ENCODE data around the gene GFPT2. TPM values are rescaled to one million over a fixed set of nuclear protein-coding genes. Genes with fewer than 3 reads are reported as not detected.

GFPT2 gene
- under 1 TPM; 0.15 to 0.37 TPM for total RNA-seq

DNA sequence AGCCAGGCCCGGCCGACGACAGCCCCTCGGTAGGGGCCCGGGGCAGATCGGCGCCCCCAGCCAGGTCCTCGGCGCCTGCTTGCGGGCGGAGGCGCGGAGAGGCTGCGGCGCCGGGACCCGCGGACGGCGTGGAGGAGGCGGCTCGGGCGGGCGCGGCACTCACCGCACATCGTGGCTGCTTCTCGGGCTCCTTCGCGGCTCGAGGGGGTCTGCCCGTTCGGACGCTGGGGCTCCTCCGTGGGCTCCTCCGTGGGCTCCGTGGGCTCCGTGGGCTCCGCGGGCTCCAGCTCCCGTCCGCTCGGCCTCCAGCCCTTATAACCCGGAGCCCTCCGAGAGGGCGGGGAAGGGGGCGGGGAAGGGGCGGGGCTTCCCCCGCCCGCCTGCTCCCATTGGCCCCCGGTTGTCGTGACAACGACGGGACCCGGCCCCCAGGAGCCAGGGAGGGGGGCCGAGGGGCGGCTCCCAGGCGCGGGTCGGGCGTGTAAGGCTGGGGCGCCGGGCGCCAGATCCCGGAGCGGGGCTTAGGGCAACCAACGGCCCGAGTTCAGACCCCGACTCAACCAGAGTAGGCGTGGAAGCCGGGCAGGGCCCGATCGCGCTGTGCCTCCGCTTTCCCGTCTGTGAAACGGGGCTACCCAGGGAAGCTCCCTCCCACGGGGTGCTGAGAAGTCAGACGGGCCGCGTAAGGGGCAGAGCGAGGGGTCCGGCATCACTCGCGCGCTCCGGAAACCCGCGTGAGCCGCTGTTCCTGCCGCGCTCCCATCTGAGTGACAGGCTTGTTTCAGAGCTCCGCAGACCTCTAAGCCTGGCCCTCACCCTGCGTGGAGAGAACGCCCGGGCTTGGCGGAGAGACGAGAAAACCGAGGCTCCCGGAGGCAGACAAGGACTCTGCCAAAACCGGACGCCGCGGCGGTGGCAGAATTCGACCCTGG lies at the start of gene GFPT2:
Gene GFPT2 (minus strand): TSS at position 289 of the 932 bp plus-strand sequence. CDS start 119 bp downstream, at position 170.
- Mint-ChIP-seq H3K4me1 (peaks cover 5% of the 10 kb centered on the region), H3K27me3 (peaks cover 68% of the 10 kb centered on the region), H3K9me3 (ENCODE audit: low read depth) (no peaks in the 10 kb centered on the region), H3K27ac (no peak within 1 kb of the TSS), H3K36me3 (no peaks in the 10 kb centered on the region), H3K4me3 (peak within 1 kb of the TSS; percentile 42)
- CTCF ChIA-PET: interaction anchor here (0.8 to 0.9 kb wide), 3 partner anchors 10 to 60 kb away, joined by 3 to 6 read pairs (median 4); no protein-coding TSS in a partner anchor
- ATAC-seq (peak; percentile 88), DNase-seq (peak; percentile 75)

DNA sequence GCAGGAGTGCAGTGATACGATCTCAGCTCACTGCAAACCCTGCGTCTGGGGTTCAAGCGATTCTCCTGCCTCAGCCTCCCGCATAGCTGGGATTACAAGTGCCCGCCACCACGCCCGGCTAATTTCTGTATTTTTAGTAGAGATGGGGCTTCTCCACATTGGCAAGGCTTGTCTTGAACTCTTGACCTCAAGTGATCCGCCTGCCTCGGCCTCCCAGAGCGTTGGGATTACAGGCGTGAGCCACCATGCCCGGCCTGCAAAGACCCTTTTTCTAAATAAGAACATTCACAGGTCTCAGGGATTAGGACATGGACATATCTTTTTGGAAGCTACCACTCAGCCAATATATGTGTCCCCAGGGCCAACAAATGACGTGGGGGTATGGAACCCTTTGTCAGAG lies 49.6 kb upstream of the GFPT2 start:
- Mint-ChIP-seq H3K36me3 (no peaks in the 10 kb centered on the region), H3K27me3 (peaks cover 27% of the 10 kb centered on the region), H3K4me1 (no peaks in the 10 kb centered on the region), H3K27ac (no peak overlapping the region), H3K4me3 (no peak overlapping the region), H3K9me3 (ENCODE audit: low read depth) (no peaks in the 10 kb centered on the region)
- ATAC-seq (no peak), DNase-seq (no peak)
- CTCF ChIA-PET: no interaction called here

DNA sequence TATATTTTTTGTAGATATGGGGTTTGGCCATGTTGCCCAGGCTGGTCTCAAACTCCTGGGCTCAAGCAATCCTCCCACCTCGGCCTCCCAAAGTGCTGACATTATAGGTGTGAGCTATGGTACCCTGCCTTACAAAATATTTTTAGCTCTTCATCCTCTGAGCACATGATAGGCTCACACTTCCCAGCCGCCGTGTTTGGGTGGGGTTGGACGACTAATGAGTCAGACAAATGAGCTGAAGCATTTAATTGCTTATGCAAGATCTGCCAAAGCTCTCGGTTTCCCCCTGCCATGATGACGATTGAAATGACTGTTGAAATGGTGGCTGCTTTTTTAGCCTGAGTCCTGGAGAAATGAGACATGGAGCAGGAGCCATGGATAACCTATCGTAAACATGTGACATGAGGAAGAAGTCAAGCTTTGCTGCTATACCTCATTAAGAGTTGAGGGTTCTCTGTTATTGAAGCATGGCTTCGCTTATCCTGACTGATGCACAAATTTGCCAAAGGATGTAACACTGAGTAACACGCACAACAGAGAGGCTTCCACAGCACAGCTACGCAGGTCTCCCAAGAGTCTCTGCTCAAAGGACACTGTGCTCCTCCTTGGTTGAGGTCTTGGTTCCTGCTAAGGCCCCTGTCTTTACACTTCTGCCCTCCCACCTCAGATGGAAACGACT lies 48.2 kb upstream of the GFPT2 start:
- ATAC-seq: no peak
- H3K4me3 Mint-ChIP-seq: no peak overlapping the region

DNA sequence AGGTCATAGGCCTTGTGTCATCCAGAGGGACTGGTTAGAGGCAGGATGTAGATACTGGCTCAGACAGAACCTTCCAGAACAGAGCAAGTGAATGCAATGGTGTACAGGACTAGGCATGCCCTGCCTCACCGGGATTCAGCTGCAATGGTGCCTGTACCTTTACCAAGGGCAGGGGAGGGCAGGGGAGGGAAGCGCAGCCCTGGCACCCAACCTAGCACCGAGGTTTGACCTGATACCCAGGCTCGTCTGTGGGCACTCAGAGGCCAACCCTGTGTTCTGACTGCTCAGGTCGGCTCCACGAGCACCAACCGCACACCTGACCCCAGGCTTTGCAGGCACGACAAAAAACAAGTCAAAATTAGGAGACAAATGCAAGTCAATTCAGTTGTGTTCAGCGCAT lies 47.3 kb upstream of the GFPT2 start:
- no peak overlapping the region for H3K4me3 Mint-ChIP-seq
- ATAC-seq (no peak), DNase-seq (no peak)
- no peak overlapping the region for H3K27ac Mint-ChIP-seq
- peaks cover 11% of the 10 kb centered on the region for H3K27me3 Mint-ChIP-seq
- H3K36me3 Mint-ChIP-seq: no peaks in the 10 kb centered on the region
- no peaks in the 10 kb centered on the region for H3K4me1 Mint-ChIP-seq
- no peaks in the 10 kb centered on the region for H3K9me3 Mint-ChIP-seq (ENCODE audit: low read depth)
- CTCF ChIA-PET: no interaction called here

More for the DNA sequence above, 48.2 kb upstream of the GFPT2 start:
- H3K27me3 Mint-ChIP-seq: peaks cover 14% of the 10 kb centered on the region
- CTCF ChIA-PET: no interaction called here
- no peaks in the 10 kb centered on the region for H3K4me1 Mint-ChIP-seq
- no peaks in the 10 kb centered on the region for H3K36me3 Mint-ChIP-seq
- DNase-seq: no peak
- H3K27ac Mint-ChIP-seq: no peak overlapping the region
- no peaks in the 10 kb centered on the region for H3K9me3 Mint-ChIP-seq (ENCODE audit: low read depth)

DNA sequence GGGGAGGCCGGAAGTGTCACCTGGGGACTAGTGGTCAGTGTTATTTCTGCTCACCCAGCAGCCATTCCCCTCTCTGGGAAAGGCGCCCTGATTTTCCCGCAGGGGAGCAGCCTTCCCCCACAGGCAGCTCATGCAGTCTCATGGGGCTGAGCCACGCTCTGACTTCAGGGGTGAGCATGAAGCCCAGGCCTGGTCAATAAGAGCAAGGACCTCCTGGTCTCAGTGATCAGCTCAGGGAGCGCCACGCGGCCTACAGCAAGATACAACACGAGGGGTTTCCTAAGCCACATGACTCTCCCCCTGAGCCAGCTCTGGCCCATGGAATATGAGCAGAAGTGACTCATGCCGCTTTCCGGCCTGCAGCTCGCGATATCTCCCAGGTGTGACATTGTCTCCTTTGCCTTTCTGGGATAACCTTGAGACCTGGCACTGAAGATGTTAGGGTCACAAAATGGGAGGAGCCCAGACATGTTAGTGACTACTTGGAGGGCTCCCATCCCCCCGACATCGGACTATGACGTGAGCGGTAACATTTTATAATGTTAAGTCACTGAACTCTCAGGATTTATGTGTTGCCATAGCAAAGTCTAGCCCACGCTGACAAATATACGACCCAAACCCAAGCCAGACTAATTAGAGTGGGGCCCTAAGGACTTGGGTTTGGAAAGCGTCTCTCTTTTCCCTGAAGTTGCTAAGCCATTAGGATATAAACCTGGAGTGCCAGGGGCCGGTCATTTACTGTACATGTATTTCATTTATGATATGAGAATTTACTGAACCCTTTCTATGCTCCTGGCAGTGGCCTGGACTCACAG lies 46.5 kb upstream of the GFPT2 start:
- Mint-ChIP-seq H3K36me3 (no peaks in the 10 kb centered on the region), H3K27ac (no peak overlapping the region), H3K4me3 (no peak overlapping the region), H3K9me3 (ENCODE audit: low read depth) (no peaks in the 10 kb centered on the region), H3K27me3 (peaks cover 3% of the 10 kb centered on the region), H3K4me1 (no peaks in the 10 kb centered on the region)
- CTCF ChIA-PET: no interaction called here
- ATAC-seq (no peak), DNase-seq (no peak)

DNA sequence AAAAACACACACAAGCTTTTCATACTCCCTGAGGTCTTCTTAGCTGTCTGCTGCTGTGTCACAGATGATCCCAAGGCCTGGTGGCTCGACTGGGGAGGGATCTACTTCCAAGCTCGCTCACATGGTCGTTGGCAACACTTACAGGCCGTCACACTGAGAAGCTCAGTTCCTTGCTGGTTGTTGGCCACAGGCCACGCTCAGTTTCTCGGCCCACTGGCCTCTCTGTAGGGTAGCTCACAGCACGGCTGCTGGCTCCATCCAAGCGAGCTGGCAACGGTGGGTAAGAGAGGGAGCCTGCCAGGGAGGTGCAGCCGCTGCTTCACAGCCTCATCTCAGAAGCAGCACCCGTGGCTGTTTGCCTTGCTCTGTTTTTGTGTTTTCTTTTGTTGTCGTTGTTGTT lies 43.8 kb upstream of the GFPT2 start:
- H3K27me3 Mint-ChIP-seq: no peaks in the 10 kb centered on the region
- CTCF ChIA-PET: no interaction called here
- H3K4me1 Mint-ChIP-seq: no peaks in the 10 kb centered on the region
- ATAC-seq: no peak
- no peaks in the 10 kb centered on the region for H3K36me3 Mint-ChIP-seq
- H3K27ac Mint-ChIP-seq: no peak overlapping the region
- DNase-seq: no peak
- H3K4me3 Mint-ChIP-seq: no peak overlapping the region
- H3K9me3 Mint-ChIP-seq (ENCODE audit: low read depth): no peaks in the 10 kb centered on the region

DNA sequence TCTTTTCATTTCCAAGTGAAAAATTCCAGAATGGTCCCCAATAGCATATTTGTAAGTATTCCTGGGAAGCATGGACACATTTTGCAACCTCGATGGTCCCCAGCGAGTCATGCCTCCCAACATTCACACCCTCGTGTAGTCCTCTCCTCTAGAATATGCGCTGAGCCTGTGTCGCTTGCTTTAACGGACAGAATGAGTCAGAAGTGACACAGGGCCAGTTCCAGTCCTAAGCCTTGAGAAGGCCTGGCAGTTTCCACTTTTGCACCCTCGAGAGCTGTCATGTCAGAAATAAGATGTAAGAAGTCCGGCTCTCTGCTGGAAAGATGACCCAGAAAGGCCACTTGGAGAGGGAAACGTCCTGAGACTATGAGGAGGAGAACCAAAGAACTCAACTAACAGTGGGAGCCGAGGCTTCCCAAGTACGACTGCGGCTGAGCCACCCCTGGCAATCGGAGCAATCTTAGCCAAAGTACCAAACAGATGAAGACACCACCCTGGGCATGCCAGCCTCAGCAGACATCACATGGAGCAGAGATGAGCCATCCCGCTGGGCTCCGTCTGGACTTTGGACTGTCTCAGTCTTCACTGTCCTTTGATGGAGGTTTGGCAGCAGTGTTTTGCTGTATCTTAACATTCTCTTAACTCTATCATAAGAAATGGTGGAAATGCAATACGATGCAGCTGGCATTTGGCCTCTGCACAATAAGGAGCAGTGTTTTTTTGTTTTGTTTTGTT lies 42.6 kb upstream of the GFPT2 start:
- no peak overlapping the region for H3K27ac Mint-ChIP-seq
- no peaks in the 10 kb centered on the region for H3K9me3 Mint-ChIP-seq (ENCODE audit: low read depth)
- H3K27me3 Mint-ChIP-seq: no peaks in the 10 kb centered on the region
- DNase-seq: no peak
- no peaks in the 10 kb centered on the region for H3K36me3 Mint-ChIP-seq
- no peak for ATAC-seq
- H3K4me1 Mint-ChIP-seq: no peaks in the 10 kb centered on the region
- H3K4me3 Mint-ChIP-seq: no peak overlapping the region
- CTCF ChIA-PET: interaction anchor here (1.1 kb wide), 1 partner anchor 67 kb away, joined by 3 read pairs; no protein-coding TSS in a partner anchor

DNA sequence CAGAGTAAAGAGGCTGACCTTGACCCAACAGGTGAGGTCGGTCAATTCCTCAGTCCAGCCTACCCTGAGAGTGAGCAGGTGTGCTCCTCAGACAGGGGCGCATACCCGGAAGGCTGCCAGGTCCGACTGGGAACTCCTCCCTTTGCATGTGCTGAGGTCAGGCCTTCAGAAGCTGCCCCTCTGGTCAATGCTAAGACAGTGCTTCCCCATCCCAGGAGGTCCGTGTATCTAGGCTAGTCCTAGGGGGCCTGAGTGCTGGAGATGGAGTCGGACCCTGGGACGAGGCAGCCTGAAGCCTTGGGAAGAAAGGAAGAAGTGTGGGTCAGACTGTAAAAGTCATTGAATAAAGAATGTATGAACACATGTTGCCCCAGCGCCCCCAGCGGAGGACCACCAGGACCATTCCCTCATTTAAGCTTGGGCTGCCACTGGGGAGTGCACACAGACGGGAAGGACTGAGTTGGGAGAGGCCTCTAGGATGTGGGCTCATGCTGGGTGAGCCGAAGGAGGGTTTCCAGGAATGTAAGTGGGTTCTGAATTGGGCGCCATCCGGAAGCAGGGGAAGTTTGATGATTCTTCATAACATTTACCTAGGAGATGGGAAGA lies 41.0 kb upstream of the GFPT2 start:
- ATAC-seq: no peak

DNA sequence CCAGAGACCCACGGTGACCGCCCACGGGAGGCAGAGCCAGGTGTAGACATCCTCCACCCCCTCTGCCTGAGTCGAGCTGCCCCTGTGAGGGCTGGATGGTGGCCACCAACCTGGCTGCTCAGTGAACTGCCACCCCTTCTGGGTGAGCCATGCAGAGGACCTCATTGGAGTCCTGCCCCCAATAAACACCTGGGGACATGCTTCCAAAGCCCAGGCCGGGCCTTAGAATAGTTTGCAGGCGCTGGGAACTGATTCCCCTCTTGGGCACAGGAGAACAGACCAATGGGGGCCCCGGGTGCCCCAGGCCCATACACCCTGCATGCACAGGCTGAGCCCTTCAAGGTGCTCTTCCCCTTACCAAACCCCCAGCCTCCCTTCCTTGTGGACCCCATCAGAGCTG lies 38.1 kb upstream of the GFPT2 start:
- ATAC-seq (no peak), DNase-seq (no peak)
- Mint-ChIP-seq H3K4me3 (no peak overlapping the region), H3K36me3 (no peaks in the 10 kb centered on the region), H3K9me3 (ENCODE audit: low read depth) (no peaks in the 10 kb centered on the region), H3K4me1 (no peaks in the 10 kb centered on the region), H3K27ac (no peak overlapping the region), H3K27me3 (peaks cover under 1% of the 10 kb centered on the region)
- CTCF ChIA-PET: no interaction called here

More for the DNA sequence above, 41.0 kb upstream of the GFPT2 start:
- Mint-ChIP-seq H3K27ac (no peak overlapping the region), H3K36me3 (no peaks in the 10 kb centered on the region), H3K27me3 (no peaks in the 10 kb centered on the region), H3K9me3 (ENCODE audit: low read depth) (no peaks in the 10 kb centered on the region), H3K4me3 (no peak overlapping the region), H3K4me1 (no peaks in the 10 kb centered on the region)
- DNase-seq: no peak
- CTCF ChIA-PET: no interaction called here

DNA sequence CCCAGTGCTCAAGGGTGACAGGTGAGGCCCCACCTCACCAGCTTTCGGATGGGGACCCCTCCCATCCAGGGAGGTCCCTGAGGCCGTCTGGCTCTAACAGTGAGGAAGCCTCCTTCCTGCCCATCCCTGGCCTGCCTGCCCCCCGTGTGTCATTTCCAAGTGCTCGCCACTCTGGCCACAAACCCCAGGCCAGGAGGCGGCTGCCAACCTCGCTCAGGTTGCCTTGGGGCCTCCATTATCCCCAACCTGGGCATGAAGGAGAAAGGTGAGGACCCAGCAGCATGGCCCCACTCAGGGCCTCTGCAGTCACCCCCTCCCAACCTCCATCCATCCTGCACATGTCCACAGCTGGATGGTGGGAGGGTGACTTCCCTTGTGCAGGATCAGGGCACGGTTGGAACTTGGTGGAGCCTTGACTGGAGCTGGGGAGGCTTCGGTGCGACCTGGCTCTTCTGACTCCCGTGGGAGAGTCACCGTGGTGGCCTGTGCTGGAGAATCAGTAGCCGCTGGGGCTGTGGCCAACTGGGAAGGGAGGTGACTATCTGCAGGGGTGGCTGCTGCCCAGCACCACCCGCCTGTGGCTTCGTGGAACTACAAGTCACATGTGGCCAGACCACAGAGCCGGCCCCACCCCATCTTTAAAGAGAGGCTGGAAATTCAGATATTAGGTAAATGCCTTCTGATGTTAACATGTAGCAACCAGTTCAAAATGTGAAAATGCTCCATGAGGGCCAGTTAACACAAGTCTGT lies 37.5 kb upstream of the GFPT2 start:
- no peak overlapping the region for H3K27ac Mint-ChIP-seq
- H3K4me3 Mint-ChIP-seq: no peak overlapping the region
- no peak for ATAC-seq

DNA sequence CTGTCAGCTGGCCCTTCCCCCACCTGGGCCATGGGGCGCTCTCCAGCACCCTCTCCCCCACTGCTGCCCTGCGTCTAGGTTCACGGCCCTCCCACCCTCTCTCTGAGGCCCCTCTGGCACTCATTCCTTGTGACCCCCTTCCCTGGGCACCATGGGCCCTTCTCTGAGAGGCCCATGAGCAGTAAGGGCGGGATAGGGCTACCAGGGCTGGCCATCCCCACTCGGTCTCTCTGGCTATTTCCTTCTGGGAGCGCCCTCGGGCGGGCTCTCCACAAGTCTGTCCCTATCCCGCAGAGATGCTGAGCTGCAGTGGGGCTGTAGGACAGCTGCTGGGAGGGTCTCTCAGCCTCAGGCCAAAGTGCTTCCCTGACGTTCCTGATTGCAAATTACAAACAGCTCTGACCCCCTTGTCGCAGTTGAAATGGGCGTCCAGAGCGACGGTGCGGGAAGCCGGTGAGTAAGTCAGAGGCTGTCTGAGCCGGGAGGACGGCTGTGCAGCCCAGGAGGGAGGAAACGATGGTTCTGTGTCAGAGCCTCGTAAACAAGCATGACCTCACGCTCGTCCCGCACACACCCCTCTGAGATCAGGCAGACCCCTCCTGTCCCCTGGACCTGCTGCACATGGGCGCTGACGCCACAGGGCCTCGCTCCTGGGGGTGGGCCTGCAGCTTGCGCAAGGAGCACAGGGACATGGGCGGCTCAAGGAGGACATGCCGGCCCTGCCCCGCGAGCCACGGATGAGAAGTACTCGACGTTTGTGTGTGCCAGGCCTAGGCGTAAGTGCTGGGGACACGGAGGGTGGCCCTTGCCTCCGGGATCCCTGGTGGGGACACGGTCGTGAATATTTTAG lies 36.3 kb upstream of the GFPT2 start:
- Mint-ChIP-seq H3K9me3 (ENCODE audit: low read depth) (no peaks in the 10 kb centered on the region), H3K27me3 (peaks cover 2% of the 10 kb centered on the region), H3K4me3 (no peak overlapping the region), H3K4me1 (no peaks in the 10 kb centered on the region), H3K36me3 (no peaks in the 10 kb centered on the region), H3K27ac (no peak overlapping the region)
- CTCF ChIA-PET: no interaction called here
- DNase-seq (no peak), ATAC-seq (no peak)

More for the DNA sequence above, 37.5 kb upstream of the GFPT2 start:
- Mint-ChIP-seq H3K36me3 (no peaks in the 10 kb centered on the region), H3K27me3 (peaks cover 2% of the 10 kb centered on the region), H3K9me3 (ENCODE audit: low read depth) (no peaks in the 10 kb centered on the region), H3K4me1 (no peaks in the 10 kb centered on the region)
- no peak for DNase-seq
- CTCF ChIA-PET: no interaction called here

All from activated CD8-positive, alpha-beta memory T cell treated with anti-CD3 and anti-CD28 coated beads, Interleukin-2, amount 10 ng/mL, durations not matched to agents 7 days and 5 days (primary cell).